Neural cell (in vitro differentiated cells): Measurements from ENCODE around the gene FBXO24. TPM values are rescaled to one million over a fixed set of nuclear protein-coding genes. Genes with fewer than 3 reads are reported as not detected.

Experiments used
- H2AFZ ChIP-seq: fragments of 200-600, 300-800 bp; sonication (generic), shearing (Covaris generic); 2 replicates; pipeline ENCODE4 v1.6.0; 2014; ENCODE audit warnings: low read depth, mild to moderate bottlenecking, antibody characterized with exemption, low read length, moderate library complexity
- H3F3A ChIP-seq: fragments of 200-600 bp; shearing (Covaris generic); 2 replicates; pipeline ENCODE4 v1.6.1; 2016; ENCODE audit warnings: mild to moderate bottlenecking, moderate library complexity, mixed read lengths, antibody characterized with exemption, low read length; ENCODE audit not compliant: insufficient read depth, poor library complexity, severe bottlenecking
- H3K27ac ChIP-seq: fragments of 200-600, 300-800 bp; sonication (generic), shearing (Covaris generic); 2 replicates; pipeline ENCODE4 v1.5.1; 2014; ENCODE audit warnings: mild to moderate bottlenecking, low read length, moderate library complexity
- H3K27me3 ChIP-seq: fragments of 300-800, 200-600 bp; sonication (generic), shearing (Covaris generic); 2 replicates; pipeline ENCODE4 v1.6.0; 2014; ENCODE audit warnings: mild to moderate bottlenecking, low read depth, low read length, moderate library complexity; ENCODE audit not compliant: insufficient read depth
- H3K36me3 ChIP-seq: fragments of 300-800, 200-600 bp; sonication (generic), shearing (Covaris generic); 2 replicates; pipeline ENCODE4 v1.5.1; 2014; ENCODE audit warnings: mild to moderate bottlenecking, antibody characterized with exemption, low read length, moderate library complexity; ENCODE audit not compliant: insufficient read depth
- H3K4me2 ChIP-seq: fragments of 300-800, 200-600 bp; sonication (generic), shearing (Covaris generic); 2 replicates; pipeline ENCODE4 v1.6.0; 2014; ENCODE audit warnings: mild to moderate bottlenecking, low read length
- H3K4me3 ChIP-seq: fragments of 300-800, 200-600 bp; sonication (generic), shearing (Covaris generic); 2 replicates; pipeline ENCODE4 v1.5.1; 2014; ENCODE audit warnings: mild to moderate bottlenecking, low read length, moderate library complexity
- H3K79me2 ChIP-seq: fragments of 200-600 bp; shearing (Covaris generic); replicated peaks from 2 replicates; pipeline ENCODE4 v1.6.0; 2014; ENCODE audit warnings: mild to moderate bottlenecking, low read length, moderate library complexity; ENCODE audit not compliant: insufficient read depth
- H3K9ac ChIP-seq: fragments of 300-800, 200-600 bp; sonication (generic), shearing (Covaris generic); 2 replicates; pipeline ENCODE4 v1.6.1; 2016; ENCODE audit warnings: mild to moderate bottlenecking, low read length, mixed read lengths
- H3K9me2 ChIP-seq: fragments of 200-600 bp; shearing (Covaris generic); 2 replicates; pipeline ENCODE4 v1.6.1; 2016; ENCODE audit warnings: mild to moderate bottlenecking, low read length, mixed read lengths; ENCODE audit not compliant: insufficient read depth
- H3K9me3 ChIP-seq: fragments of 200-600, 300-800 bp; sonication (generic), shearing (Covaris generic); 2 replicates; pipeline ENCODE4 v1.6.1; 2016; ENCODE audit warnings: mild to moderate bottlenecking, mixed run types, low read length, moderate library complexity, mixed read lengths
- H4K20me1 ChIP-seq: fragments of 200-600 bp; shearing (Covaris generic); 2 replicates; pipeline ENCODE4 v1.6.1; 2016; ENCODE audit warnings: mild to moderate bottlenecking, mixed run types; ENCODE audit not compliant: insufficient read depth
- EP300 ChIP-seq: fragments of 450-650 bp; conservative IDR thresholded peaks from 2 replicates; pipeline ENCODE4 v1.6.1; 2014; ENCODE audit warnings: antibody characterized with exemption, mild to moderate bottlenecking, moderate library complexity; ENCODE audit not compliant: poor library complexity, severe bottlenecking
- EZH2 ChIP-seq: fragments of 200-600, 300-800 bp; shearing (Covaris generic), sonication (generic); IDR thresholded peaks from 2 replicates; pipeline ENCODE4 v1.6.1; 2014; ENCODE audit warnings: antibody characterized with exemption, low read length, borderline replicate concordance, mild to moderate bottlenecking; ENCODE audit not compliant: insufficient read depth, poor library complexity, severe bottlenecking
- MXI1 ChIP-seq: fragments of 450-650 bp; conservative IDR thresholded peaks from 2 replicates; pipeline ENCODE4 v1.6.1; 2014; ENCODE audit warnings: antibody characterized with exemption, mild to moderate bottlenecking; ENCODE audit not compliant: poor library complexity, severe bottlenecking
- POLR2AphosphoS5 ChIP-seq: IDR thresholded peaks from 2 replicates; pipeline ENCODE4 v1.6.1; 2012
- RAD21 ChIP-seq: fragments of 450-650 bp; conservative IDR thresholded peaks from 2 replicates; pipeline ENCODE4 v1.6.1; 2014; ENCODE audit warnings: antibody characterized with exemption, mild to moderate bottlenecking, moderate library complexity
- SMC3 ChIP-seq: fragments of 450-650 bp; conservative IDR thresholded peaks from 2 replicates; pipeline ENCODE4 v1.6.1; 2014; ENCODE audit warnings: antibody characterized with exemption, mild to moderate bottlenecking, moderate library complexity; ENCODE audit not compliant: poor library complexity
- TAF1 ChIP-seq: IDR thresholded peaks from 2 replicates; pipeline ENCODE4 v1.6.1; 2012; ENCODE audit warnings: low read depth
- polyA plus RNA-seq: library from polyadenylated mRNA; depleted of rRNA; stranded (reverse); fragments of >200 nt; gene quantifications from 2 replicates; pipeline ENCODE4 v1.2.3, GENCODE V29; 2014
- TF ChIP-seq, protein P1 (sequence below): fragments of 450-650 bp; IDR thresholded peaks from 2 replicates; pipeline ENCODE4 v1.5.1; 2014; ENCODE audit warnings: antibody characterized with exemption, mild to moderate bottlenecking, moderate library complexity; ENCODE audit not compliant: poor library complexity, severe bottlenecking
- TF ChIP-seq, protein P2 (sequence below): IDR thresholded peaks from 2 replicates; pipeline ENCODE4 v1.6.1; 2012; ENCODE audit warnings: borderline replicate concordance

Gene FBXO24
- polyA plus RNA-seq, 1 donor from 2014 or later = 0.52 TPM

DNA sequence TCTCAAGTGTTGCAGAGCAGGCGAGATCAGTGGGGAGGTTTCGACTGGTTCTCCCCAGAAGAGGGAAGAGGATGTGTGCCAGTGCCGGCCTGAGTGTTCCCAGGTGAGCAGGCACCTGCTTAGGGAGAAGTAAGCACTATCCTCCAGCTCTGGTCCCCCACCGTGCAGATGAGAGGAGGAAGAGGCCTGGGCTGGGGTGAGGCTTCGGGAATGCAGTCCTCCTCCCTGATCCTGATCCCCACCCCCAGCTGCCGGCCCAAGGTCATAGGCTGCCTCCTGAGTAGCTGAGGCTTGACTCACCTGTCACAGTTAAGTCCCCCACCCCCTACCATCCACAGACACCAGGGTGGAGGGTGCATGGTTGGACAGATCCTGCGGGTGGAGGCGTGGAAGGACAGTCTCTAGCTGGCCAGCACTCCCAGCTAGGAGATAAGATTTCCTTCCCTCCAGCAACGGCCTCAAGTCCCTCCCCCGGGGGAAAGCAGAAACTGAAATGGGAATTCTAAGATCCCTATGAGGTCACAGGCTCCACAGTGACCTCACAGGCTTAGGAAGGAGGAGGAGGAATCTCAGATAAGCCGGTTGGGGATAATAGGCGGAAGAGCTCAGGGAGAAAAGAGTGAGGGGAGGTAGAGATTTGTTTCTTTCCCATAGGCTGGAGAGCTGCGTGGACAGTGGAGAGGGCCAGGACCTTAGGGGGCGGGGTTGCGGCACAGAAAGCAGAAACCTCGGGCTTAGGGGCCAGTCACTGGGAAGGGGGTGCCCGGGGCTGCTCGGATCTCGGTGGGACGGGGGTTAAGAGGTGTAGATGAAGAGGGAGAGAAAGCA is 1.2 kb upstream of the FBXO24 start:
- peak overlapping the region; percentile 10 for H2AFZ ChIP-seq
- peak overlapping the region; percentile 96 for H3K9ac ChIP-seq
- H3K36me3 ChIP-seq = no peaks in the 10 kb centered on the region
- H3K9me3 ChIP-seq = no peaks in the 10 kb centered on the region
- peak overlapping the region; percentile 99 for H3K4me3 ChIP-seq
- no peak for TF ChIP-seq EP300
- no peak for TF ChIP-seq POLR2AphosphoS5
- TF ChIP-seq, protein P1, sequence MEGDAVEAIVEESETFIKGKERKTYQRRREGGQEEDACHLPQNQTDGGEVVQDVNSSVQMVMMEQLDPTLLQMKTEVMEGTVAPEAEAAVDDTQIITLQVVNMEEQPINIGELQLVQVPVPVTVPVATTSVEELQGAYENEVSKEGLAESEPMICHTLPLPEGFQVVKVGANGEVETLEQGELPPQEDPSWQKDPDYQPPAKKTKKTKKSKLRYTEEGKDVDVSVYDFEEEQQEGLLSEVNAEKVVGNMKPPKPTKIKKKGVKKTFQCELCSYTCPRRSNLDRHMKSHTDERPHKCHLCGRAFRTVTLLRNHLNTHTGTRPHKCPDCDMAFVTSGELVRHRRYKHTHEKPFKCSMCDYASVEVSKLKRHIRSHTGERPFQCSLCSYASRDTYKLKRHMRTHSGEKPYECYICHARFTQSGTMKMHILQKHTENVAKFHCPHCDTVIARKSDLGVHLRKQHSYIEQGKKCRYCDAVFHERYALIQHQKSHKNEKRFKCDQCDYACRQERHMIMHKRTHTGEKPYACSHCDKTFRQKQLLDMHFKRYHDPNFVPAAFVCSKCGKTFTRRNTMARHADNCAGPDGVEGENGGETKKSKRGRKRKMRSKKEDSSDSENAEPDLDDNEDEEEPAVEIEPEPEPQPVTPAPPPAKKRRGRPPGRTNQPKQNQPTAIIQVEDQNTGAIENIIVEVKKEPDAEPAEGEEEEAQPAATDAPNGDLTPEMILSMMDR = no peak
- no peak for TF ChIP-seq TAF1
- TF ChIP-seq SMC3 = no peak
- TF ChIP-seq MXI1 = no peak
- no peak for TF ChIP-seq EZH2
- peak overlapping the region; percentile 94 for H3K4me2 ChIP-seq
- no peaks in the 10 kb centered on the region for H4K20me1 ChIP-seq
- H3F3A ChIP-seq = no peaks in the 10 kb centered on the region
- H3K79me2 ChIP-seq = peaks cover 17% of the 10 kb centered on the region
- H3K27me3 ChIP-seq = no peaks in the 10 kb centered on the region
- peak overlapping the region; percentile 85 for H3K27ac ChIP-seq
- no peaks in the 10 kb centered on the region for H3K9me2 ChIP-seq

DNA sequence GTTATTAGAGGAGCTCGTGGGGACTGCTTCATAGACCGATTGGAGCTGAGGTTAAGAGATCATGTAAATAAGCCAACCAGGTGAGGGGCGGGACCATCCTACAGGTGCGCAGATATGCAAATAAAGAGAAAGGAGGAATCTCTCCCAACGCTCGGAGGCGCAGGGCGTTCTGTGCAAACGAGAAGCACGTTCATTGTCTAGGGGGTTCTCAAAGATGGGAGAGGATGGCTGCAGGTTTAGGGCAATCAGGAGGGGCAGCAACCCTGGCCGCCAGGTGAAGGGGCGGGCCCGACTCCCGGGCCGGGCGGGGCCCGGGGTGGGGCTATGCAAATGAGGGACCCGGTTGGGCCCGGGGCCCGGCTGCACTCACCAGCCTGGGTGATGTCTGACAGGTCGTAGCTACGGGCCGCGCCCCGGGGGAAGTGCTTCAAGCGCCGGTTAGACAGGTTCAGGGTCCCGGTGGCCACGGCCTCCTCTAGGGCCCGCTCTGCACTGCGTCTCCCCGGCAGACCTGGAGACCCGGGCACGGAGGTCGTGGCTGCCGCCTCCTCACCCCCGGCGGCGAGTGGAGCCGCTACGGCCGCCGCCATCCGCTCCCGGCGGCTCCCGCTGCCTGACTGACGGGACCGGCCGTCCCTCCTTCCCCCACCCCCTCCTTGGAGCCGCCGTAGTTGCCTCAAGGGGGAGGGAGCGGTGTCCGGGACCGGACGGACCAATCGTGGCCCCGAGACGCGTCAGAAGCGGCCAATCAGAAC is 440 bp upstream of the FBXO24 start, which contains the start of gene LRCH4:
LRCH4 (minus strand) TSS at position 619 of the 755 bp plus-strand sequence; CDS start at position 590, 29 bp downstream.
- peak; percentile 99 for TF ChIP-seq POLR2AphosphoS5
- TF ChIP-seq TAF1 = peak; percentile 77
- TF ChIP-seq SMC3 = peak; percentile 61
- TF ChIP-seq MXI1 = peak; percentile 72
- TF ChIP-seq RAD21 = peak; percentile 40
- TF ChIP-seq, protein P1 = no peak
- TF ChIP-seq EP300 = peak; percentile 87
- TF ChIP-seq, protein P2, sequence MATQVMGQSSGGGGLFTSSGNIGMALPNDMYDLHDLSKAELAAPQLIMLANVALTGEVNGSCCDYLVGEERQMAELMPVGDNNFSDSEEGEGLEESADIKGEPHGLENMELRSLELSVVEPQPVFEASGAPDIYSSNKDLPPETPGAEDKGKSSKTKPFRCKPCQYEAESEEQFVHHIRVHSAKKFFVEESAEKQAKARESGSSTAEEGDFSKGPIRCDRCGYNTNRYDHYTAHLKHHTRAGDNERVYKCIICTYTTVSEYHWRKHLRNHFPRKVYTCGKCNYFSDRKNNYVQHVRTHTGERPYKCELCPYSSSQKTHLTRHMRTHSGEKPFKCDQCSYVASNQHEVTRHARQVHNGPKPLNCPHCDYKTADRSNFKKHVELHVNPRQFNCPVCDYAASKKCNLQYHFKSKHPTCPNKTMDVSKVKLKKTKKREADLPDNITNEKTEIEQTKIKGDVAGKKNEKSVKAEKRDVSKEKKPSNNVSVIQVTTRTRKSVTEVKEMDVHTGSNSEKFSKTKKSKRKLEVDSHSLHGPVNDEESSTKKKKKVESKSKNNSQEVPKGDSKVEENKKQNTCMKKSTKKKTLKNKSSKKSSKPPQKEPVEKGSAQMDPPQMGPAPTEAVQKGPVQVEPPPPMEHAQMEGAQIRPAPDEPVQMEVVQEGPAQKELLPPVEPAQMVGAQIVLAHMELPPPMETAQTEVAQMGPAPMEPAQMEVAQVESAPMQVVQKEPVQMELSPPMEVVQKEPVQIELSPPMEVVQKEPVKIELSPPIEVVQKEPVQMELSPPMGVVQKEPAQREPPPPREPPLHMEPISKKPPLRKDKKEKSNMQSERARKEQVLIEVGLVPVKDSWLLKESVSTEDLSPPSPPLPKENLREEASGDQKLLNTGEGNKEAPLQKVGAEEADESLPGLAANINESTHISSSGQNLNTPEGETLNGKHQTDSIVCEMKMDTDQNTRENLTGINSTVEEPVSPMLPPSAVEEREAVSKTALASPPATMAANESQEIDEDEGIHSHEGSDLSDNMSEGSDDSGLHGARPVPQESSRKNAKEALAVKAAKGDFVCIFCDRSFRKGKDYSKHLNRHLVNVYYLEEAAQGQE = peak; percentile 65
- no peak for TF ChIP-seq EZH2

More for the DNA sequence above, 440 bp upstream of the FBXO24 start, which contains the start of gene LRCH4:
- Histone ChIP-seq H3K27ac (peak within 1 kb of the TSS; percentile 85), H3K36me3 (no peaks in the 10 kb centered on the region), H3K4me2 (peak within 1 kb of the TSS; percentile 94), H3K9me2 (no peaks in the 10 kb centered on the region), H3K27me3 (no peaks in the 10 kb centered on the region), H3K9me3 (no peaks in the 10 kb centered on the region), H3K4me3 (peak within 1 kb of the TSS; percentile 99), H3K79me2 (peaks cover 17% of the 10 kb centered on the region), H3K9ac (peak within 1 kb of the TSS; percentile 96), H2AFZ (peak within 1 kb of the TSS; percentile 48), H3F3A (no peaks in the 10 kb centered on the region), H4K20me1 (no peaks in the 10 kb centered on the region)
